Measurements from ENCODE around the gene FASTK. TPM values are rescaled to one million over a fixed set of nuclear protein-coding genes. Genes with fewer than 3 reads are reported as not detected.

The FASTK gene
- total RNA-seq, 1 donor = 87.6 TPM

- Histone ChIP-seq H3K4me2 (ENCODE audit: insufficient read depth, low read length) (peak overlapping the region; percentile 79), H2AFZ (ENCODE audit: low read length) (peak overlapping the region; percentile 62), H3K36me3 (ENCODE audit: insufficient read depth, low read length) (peaks cover 2% of the 10 kb centered on the region), H3K9me3 (ENCODE audit: low read depth, low read length) (no peaks in the 10 kb centered on the region), H3K27ac (ENCODE audit: low read depth, low read length) (peak overlapping the region; percentile 79), H3K4me3 (ENCODE audit: insufficient read depth, low read length) (peak overlapping the region; percentile 91), H4K20me1 (ENCODE audit: insufficient read depth, low read length) (peaks cover 29% of the 10 kb centered on the region), H3K4me1 (ENCODE audit: insufficient read depth, low read length) (peaks cover 42% of the 10 kb centered on the region), H3K27me3 (ENCODE audit: insufficient read depth, low read length) (no peaks in the 10 kb centered on the region), H3K79me2 (ENCODE audit: insufficient read depth, low read length) (peaks cover 62% of the 10 kb centered on the region)
- DNase-seq (ENCODE audit: insufficient read length, low spot score, missing footprints) = peak; percentile 94
- no peak for TF ChIP-seq CTCF (IDR thresholded peaks at IDR 0.05; ENCODE audit: extremely low read depth, low read depth, low read length)
Observed at GRCh38 chr7:151086802-151087244, 6.2 kb upstream of the FASTK start.

- Histone ChIP-seq H3K4me1 (ENCODE audit: insufficient read depth, low read length) (peaks cover 50% of the 10 kb centered on the region), H3K79me2 (ENCODE audit: insufficient read depth, low read length) (peaks cover 54% of the 10 kb centered on the region)
Observed at GRCh38 chr7:151085691-151086620, 5.3 kb upstream of the FASTK start, which contains the start of gene AGAP3. TSS of gene AGAP3 (plus strand) at chr7:151086475. CDS start at chr7:151086742, 267 bp downstream.

GRCh38 chr7:151085329-151085690 lies 4.7 kb upstream of the FASTK start:
- TF ChIP-seq CTCF (IDR thresholded peaks at IDR 0.05; ENCODE audit: extremely low read depth, low read depth, low read length) = no peak
- H3K4me1 ChIP-seq (ENCODE audit: insufficient read depth, low read length) = peaks cover 52% of the 10 kb centered on the region
- H4K20me1 ChIP-seq (ENCODE audit: insufficient read depth, low read length) = peaks cover 16% of the 10 kb centered on the region
- H3K27ac ChIP-seq (ENCODE audit: low read depth, low read length) = no peak overlapping the region
- peak overlapping the region; percentile 75 for H3K4me3 ChIP-seq (ENCODE audit: insufficient read depth, low read length)
- no peak overlapping the region for H2AFZ ChIP-seq (ENCODE audit: low read length)
- H3K27me3 ChIP-seq (ENCODE audit: insufficient read depth, low read length) = no peaks in the 10 kb centered on the region
- H3K36me3 ChIP-seq (ENCODE audit: insufficient read depth, low read length) = no peaks in the 10 kb centered on the region
- DNase-seq (ENCODE audit: insufficient read length, low spot score, missing footprints) = peak; percentile 81
- peak overlapping the region; percentile 80 for H3K4me2 ChIP-seq (ENCODE audit: insufficient read depth, low read length)
- no peaks in the 10 kb centered on the region for H3K9me3 ChIP-seq (ENCODE audit: low read depth, low read length)
- H3K79me2 ChIP-seq (ENCODE audit: insufficient read depth, low read length) = peaks cover 50% of the 10 kb centered on the region

More at GRCh38 chr7:151085691-151086620, 5.3 kb upstream of the FASTK start, which contains the start of gene AGAP3:
- Histone ChIP-seq H2AFZ (ENCODE audit: low read length) (peak within 1 kb of the TSS; percentile 89), H3K4me3 (ENCODE audit: insufficient read depth, low read length) (peak within 1 kb of the TSS; percentile 91), H3K27me3 (ENCODE audit: insufficient read depth, low read length) (no peaks in the 10 kb centered on the region), H3K36me3 (ENCODE audit: insufficient read depth, low read length) (no peaks in the 10 kb centered on the region), H3K4me2 (ENCODE audit: insufficient read depth, low read length) (peak within 1 kb of the TSS; percentile 80), H3K9me3 (ENCODE audit: low read depth, low read length) (no peaks in the 10 kb centered on the region), H4K20me1 (ENCODE audit: insufficient read depth, low read length) (peaks cover 20% of the 10 kb centered on the region), H3K27ac (ENCODE audit: low read depth, low read length) (peak within 1 kb of the TSS; percentile 79)
- peak; percentile 98 for DNase-seq (ENCODE audit: insufficient read length, low spot score, missing footprints)
- no peak for TF ChIP-seq CTCF (IDR thresholded peaks at IDR 0.05; ENCODE audit: extremely low read depth, low read depth, low read length)

GRCh38 chr7:151083824-151084160 lies 3.2 kb upstream of the FASTK start:
- Histone ChIP-seq H3K4me3 (ENCODE audit: insufficient read depth, low read length) (peak overlapping the region; percentile 95), H3K27ac (ENCODE audit: low read depth, low read length) (no peak overlapping the region), H3K9me3 (ENCODE audit: low read depth, low read length) (no peaks in the 10 kb centered on the region), H2AFZ (ENCODE audit: low read length) (peak overlapping the region; percentile 91), H4K20me1 (ENCODE audit: insufficient read depth, low read length) (peaks cover 13% of the 10 kb centered on the region), H3K79me2 (ENCODE audit: insufficient read depth, low read length) (peaks cover 50% of the 10 kb centered on the region), H3K4me2 (ENCODE audit: insufficient read depth, low read length) (peak overlapping the region; percentile 95), H3K36me3 (ENCODE audit: insufficient read depth, low read length) (peaks cover 4% of the 10 kb centered on the region), H3K4me1 (ENCODE audit: insufficient read depth, low read length) (peaks cover 49% of the 10 kb centered on the region), H3K27me3 (ENCODE audit: insufficient read depth, low read length) (no peaks in the 10 kb centered on the region)
- DNase-seq (ENCODE audit: insufficient read length, low spot score, missing footprints) = no peak
- TF ChIP-seq CTCF (IDR thresholded peaks at IDR 0.05; ENCODE audit: extremely low read depth, low read depth, low read length) = no peak
